CD4-positive, alpha-beta T cell treated with Interleukin-10 for 1 hour (primary cell): ENCODE data around the gene PCDHGA10.
A peak's percentile ranks its signal among the peaks of the same experiment; 100 is the strongest.
"Not testable (repeated sequence)": the region's sequence is repeated elsewhere in the genome, so short reads cannot be mapped to it uniquely, and the experiment has no call there.

Source experiments
- DNase-seq: peaks from one replicate; pipeline ENCODE4 v3.0.0-alpha.2; 2020

The PCDHGA10 gene

GRCh38 chr5:141427783-141428426 lies 15.1 kb downstream of the PCDHGA10 start:
- DNase-seq, result no peak

DNA sequence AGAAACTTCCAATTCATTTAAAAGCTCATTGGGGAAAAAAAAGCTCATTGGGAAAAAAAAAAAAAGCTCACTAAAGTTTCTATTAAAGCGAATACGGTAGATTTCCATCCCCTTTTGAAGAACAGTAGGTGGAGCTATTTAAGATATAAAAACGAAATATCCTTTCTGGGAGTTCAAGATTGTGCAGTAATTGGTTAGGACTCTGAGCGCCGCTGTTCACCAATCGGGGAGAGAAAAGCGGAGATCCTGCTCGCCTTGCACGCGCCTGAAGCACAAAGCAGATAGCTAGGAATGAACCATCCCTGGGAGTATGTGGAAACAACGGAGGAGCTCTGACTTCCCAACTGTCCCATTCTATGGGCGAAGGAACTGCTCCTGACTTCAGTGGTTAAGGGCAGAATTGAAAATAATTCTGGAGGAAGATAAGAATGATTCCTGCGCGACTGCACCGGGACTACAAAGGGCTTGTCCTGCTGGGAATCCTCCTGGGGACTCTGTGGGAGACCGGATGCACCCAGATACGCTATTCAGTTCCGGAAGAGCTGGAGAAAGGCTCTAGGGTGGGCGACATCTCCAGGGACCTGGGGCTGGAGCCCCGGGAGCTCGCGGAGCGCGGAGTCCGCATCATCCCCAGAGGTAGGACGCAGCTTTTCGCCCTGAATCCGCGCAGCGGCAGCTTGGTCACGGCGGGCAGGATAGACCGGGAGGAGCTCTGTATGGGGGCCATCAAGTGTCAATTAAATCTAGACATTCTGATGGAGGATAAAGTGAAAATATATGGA lies 17.7 kb downstream of the PCDHGA10 start, which contains the start of gene PCDHGA12:
PCDHGA12 (plus strand) TSS at position 176 of the 782 bp plus-strand sequence; CDS start at position 429, 253 bp downstream.
- peak; percentile 19 for DNase-seq

DNA sequence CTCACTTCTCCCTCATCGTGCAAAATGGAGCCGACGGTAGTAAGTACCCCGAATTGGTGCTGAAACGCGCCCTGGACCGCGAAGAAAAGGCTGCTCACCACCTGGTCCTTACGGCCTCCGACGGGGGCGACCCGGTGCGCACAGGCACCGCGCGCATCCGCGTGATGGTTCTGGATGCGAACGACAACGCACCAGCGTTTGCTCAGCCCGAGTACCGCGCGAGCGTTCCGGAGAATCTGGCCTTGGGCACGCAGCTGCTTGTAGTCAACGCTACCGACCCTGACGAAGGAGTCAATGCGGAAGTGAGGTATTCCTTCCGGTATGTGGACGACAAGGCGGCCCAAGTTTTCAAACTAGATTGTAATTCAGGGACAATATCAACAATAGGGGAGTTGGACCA lies 18.5 kb downstream of the PCDHGA10 start:
- no peak for DNase-seq

GRCh38 chr5:141432308-141432707 lies 19.5 kb downstream of the PCDHGA10 start:
- DNase-seq, result not testable (repeated sequence)

DNA sequence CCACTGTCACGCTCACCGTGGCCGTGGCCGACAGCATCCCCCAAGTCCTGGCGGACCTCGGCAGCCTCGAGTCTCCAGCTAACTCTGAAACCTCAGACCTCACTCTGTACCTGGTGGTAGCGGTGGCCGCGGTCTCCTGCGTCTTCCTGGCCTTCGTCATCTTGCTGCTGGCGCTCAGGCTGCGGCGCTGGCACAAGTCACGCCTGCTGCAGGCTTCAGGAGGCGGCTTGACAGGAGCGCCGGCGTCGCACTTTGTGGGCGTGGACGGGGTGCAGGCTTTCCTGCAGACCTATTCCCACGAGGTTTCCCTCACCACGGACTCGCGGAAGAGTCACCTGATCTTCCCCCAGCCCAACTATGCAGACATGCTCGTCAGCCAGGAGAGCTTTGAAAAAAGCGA lies 19.9 kb downstream of the PCDHGA10 start:
- DNase-seq, result not testable (repeated sequence)

GRCh38 chr5:141434006-141434405 lies 21.2 kb downstream of the PCDHGA10 start:
- no peak for DNase-seq

- no peak for DNase-seq
Observed at GRCh38 chr5:141437221-141437620, 24.4 kb downstream of the PCDHGA10 start.

DNA sequence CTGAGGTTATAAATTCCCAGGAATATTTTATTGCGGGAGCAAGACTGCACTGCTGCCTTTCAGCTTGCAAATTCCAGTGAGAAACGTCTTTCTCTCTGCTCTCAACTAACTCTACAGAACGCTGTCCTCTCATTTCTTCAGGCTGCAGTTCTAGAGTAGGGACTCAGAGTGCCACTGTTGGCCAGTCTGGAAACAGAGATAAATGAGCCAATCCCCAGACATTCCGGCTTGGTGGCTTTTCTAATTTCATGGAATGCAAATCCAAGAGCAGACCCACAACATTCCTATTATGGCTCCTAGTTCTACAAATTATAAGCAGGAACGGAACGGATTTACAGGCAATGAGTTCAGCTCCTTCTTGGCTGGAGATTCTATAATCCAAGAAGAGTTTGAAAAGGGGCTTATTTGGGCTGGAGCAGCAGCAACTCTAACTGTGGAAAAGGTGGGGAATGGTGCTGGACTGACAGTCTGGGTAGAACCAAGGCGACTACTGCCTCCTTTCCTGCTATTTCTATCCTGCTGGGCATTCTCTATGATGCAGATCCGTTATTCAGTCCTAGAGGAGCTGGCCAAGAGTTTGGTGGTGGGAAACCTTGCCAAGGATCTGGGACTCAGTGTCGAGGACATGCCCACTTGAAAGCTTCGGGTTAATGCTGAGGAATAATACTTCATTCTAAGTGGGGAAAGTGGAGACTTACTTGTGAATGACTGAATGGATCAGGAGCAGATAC lies 26.8 kb downstream of the PCDHGA10 start:
- no peak for DNase-seq

- no peak for DNase-seq
Observed at GRCh38 chr5:141440341-141440740, 27.6 kb downstream of the PCDHGA10 start.

- no peak for DNase-seq
Observed at GRCh38 chr5:141441571-141442170, 28.9 kb downstream of the PCDHGA10 start.

DNA sequence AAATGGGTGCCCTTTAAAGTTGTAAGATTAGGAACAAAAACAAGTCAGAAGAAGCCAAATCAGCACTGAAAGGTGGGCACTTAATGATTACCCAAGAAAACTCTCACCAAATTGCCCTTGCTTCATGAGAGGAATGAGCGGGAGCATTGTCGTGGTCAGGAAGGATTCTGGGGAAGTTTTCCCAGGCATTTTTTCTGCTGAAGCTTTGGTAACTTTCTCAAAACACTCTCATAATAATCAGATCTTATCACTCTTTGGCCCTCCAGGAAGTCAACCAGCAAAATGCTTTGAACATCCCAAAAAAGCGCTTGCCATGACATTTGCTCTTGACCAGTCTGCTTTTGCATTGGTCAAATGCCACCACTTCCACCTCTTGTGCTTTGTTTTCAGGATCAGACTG lies 52.6 kb downstream of the PCDHGA10 start:
- DNase-seq, result no peak
